Posterior cingulate gyrus (tissue), 11 donors: Measurements from ENCODE around the gene TFF1.
A peak's percentile ranks its signal among the peaks of the same experiment; 100 is the strongest.
"Not testable (repeated sequence)": the region's sequence is repeated elsewhere in the genome, so short reads cannot be mapped to it uniquely, and the experiment has no call there.

Experiments used
- DNase-seq, 10 donors: peaks; one replicate each; pipeline versions ENCODE4 v3.0.0 to v3.0.0-alpha.2; 2020 to 2021; ENCODE audit warnings: mixed read lengths in 3 of 10
- intact Hi-C: fragments of 100-400 bp; cut with DNase I; formaldehyde crosslinking; loops from one replicate; pipeline ENCODE4 v1.15.1; 2023

TFF1 gene

DNA sequence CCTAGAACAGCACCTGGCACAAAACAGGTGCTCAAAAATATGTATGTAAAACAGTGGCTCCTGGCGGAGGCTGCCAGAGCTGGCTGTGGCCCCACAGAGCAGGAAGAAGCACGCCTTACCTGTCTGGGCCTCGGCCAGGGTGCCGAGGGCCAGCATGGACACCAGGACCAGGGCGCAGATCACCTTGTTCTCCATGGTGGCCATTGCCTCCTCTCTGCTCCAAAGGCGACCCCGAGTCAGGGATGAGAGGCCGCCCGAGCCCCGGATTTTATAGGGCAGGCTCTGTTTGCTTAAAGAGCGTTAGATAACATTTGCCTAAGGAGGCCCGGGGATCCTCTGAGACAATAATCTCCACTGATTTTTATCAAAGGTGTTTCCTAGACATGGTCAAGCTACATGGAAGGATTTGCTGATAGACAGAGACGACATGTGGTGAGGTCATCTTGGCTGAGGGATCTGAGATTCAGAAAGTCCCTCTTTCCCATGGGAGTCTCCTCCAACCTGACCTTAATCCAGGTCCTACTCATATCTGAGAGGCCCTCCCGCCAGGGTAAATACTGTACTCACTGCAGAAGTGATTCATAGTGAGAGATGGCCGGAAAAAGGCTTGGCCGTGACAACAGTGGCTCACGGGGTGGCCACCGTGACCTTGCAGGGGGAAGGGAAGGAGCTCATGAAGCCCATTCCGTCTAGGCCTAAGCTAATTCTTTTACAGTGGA is at the start of gene TFF1:
TFF1 (minus strand) TSS at position 244 of the 719 bp plus-strand sequence; CDS start at position 204, 40 bp downstream.
- peak in 2 of 10 donors; percentile 65 to 78 for DNase-seq
- intact Hi-C loops = no loop called here

DNA sequence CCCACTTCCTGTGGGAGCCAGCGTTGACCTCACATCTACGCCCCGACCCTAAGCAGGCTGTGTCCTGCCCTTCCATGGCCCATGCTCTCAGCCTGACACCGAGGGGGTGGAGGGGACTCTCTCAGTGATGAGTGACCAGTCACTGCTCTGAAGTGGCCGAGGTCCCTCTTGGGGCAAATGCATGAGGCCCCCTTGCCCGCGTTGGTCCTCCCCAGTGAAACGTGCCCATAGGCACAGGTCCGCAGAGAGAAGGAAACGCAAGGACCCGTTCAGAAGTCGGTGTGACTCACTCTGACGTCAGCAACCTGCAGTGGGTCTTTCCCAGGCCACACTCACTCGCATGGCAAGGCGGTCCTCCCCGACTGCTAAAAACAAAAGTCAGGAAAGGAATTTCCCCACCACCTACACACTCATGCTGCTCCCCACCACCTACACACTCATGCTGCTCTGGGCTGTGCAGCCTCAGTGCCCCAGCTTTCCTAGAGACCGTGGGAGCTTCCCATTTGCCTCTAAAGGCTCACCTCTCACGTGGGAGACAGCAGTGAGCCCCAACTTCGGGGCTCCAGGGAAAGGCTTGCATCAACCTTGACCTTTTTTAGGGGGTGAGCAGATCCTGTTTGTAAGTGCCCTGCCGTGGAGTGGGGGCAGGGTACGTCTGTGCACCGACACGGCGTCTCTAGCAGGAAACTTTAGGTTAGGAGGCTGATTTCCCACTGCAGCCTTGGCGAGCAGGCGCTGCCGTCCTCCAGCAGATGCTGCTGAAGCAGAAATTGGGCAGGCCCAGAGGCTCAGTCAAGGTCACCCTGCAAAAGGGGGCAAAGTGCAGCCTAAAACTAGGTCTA is 48.8 kb upstream of the TFF1 start:
- peak in 8 of 10 donors; percentile 24 to 92 (median 46) for DNase-seq
- intact Hi-C loops = no loop called here

DNA sequence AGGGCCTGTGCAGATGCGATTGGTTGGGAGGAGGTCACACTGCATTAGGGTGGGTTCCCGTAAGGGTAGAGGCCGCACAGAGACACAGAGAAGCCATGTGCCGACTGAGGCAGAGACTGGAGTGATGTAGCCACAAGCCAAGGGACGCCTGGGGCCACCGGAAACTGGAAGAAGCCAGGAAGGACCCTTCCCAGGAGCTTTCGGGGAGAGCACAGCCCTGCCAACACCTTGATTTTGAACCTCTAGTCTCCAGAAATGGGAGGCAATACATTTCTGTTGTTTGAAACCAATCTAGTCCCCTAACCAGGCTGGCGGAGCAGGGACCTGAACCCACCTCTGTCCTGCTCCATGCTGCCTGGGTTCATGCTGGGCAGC is 48.2 kb upstream of the TFF1 start:
- DNase-seq = no peak
- intact Hi-C loops = no loop called here

DNA sequence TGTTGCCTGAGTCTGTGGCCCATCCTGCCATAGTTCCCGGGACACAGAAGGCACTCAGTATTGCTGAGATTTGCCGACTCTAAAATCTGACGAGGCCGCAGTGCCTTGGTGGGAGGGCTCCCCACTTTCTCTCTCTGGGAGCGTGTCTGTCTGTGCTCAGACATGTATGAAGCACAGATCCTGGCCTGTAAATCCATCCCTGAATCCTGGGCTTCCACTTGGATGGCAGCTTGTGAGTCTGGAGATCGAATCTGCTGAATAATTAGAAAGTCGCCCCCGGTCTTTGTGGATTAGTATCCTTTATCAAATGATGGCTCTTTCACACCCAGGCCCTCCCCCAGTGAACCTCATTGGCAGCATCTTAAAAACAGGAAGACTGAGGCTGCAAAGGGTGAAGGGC is 47.7 kb upstream of the TFF1 start:
- intact Hi-C loops = no loop called here
- DNase-seq = no peak

DNA sequence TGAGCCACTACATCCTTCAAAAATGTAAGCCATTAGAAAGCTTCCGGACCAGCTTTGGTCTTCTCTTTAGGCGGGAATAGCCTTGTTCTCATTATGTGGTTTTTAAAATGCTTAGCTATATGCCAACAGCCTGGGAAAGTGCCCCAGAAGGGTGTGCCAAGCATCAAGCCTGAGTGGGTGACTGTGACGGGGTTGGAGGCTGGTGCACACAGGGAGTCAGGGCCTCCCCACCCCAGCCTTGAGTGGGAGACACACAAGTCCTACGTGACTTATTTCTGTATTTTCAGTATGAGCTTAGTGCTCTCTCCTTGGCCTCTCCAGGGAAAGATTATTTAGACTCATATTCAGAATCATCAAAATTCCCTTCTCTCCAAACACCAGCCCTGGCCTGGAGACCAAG is 47.2 kb upstream of the TFF1 start:
- no peak for DNase-seq
- intact Hi-C loops = no loop called here

DNA sequence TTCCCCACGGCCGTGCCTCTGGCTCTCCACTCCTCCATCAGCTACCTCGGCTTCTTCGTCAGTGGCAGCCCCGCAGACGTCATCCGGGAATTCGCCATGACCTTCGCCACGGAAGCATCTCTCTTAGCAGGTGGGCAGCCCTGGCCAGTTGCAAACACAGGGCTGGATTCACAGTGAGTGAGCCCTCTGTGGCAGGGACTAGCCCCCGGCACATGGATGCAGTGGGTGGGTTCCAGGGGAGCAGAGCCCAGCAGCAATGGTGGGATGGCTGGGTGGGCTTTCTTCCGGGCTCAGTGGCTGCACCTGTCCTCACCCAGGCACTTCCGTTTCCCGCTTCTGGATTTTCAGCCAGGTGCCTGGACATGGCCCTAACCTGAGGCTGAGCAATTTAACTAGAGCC is 46.8 kb upstream of the TFF1 start:
- intact Hi-C loops = no loop called here
- DNase-seq = no peak

DNA sequence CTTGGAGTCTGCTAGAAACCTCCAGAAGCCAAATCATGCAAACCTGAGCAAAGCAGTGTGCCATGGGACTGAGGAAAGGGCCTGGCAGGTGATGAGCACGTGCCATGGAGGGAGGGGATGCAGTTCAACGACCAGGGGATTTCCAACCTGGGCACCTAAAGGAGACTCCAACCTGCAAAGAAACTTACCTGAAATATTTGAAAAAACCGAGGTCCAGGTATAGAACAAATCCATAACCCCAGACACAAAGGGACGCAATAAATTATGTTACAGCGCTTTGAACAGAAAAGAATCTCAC is 46.2 kb upstream of the TFF1 start:
- intact Hi-C loops = no loop called here
- no peak for DNase-seq

DNA sequence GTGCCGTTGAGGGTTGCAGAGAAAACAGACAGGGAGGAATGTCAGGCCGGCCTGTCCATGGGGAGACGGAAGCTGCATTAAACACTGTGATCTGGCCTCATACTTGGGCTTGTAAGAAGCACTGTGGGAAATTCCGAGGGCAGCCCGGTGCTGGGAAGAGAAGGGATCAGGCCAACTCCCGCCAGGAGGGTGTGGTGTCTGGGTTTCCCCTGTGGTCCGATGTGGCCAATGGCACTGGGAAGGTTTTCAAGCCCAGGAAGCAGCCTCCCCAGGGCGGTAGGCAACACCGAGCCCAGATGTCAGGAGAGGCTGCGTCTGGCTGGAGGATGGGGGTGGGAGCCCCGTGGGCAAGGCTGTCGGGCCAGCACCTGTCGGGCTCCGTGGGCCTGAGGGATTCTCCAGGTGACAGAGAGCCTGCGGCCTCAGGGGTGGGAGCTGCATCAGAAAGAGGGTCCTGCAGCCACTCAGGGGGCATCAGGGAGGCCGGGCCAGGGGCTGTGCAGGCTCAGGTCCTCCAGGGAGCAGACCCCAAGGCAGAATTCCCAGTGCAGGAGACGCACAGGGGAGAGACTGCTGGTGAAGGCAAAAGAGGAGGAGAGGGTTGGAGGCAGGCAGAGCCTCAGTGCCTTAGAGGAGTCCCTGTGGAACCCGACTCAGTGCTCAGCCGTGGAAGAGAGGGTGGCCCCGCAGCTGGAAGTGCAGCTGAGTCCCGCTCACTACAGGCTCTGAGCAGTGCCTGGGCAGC is 45.7 kb upstream of the TFF1 start:
- DNase-seq = no peak
- intact Hi-C loops = no loop called here

DNA sequence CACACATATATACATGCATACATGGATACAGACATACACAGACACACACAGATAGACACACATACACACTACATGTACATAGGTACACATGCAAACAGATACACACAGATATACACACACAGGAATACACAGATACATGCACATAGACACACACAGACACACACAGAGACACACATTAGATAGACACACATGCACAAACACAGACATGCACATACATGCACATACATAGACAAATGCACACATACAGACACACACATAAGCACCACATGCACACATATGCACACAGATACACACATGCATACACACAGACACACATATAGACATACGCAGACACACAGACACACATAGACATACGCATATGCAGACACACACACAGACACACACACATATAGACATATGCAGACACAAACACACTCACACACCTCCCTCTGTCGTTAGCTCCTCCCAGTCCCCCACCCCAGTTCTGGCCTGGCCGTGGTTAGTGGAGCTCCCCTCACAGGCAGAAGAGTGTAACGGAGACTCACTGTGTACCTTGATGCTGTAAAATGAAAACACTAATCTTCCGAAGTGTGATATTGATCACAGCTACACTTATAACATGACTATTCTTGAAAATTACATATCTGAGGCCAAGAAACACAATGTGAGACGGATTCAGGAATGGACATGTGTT is 45.0 kb upstream of the TFF1 start:
- intact Hi-C loops = no loop called here
- no peak for DNase-seq

DNA sequence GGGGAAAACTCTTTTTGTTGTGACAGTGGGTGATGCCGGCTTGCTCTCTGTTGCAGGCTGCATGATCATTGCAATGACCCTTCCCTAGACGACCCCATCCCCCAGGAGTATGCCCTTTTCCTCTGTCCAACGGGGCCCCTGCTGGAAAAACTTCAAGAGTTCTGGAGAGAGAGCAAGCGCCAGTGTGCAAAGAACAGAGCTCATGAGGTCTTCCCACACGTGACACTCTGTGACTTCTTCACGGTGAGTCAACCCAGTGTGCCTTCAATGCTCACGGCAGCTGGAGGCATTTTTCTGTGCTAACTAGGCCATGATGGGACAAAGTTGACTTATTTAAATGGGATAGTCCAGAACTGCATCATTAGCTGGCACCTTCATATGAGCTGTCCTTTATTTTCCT is 43.0 kb upstream of the TFF1 start:
- intact Hi-C loops = no loop called here
- no peak for DNase-seq

DNA sequence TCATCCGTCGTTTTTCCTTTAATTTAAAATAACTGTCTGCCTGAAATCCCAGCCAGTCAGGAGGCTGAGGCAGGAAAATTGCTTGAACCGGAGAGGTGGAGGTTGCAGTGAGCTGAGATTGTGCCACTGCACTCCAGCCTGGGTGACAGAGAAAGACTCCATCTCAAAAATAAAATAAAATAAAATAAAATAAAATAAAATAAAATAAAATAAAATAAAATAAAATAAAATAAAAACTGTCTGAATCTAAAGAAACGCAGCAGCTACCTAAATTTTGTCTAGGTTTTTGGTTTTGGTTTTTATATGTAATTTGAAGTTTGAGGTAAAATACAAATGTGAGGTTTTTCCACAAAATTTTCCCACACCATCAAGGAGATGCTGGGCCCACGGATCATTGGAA is 42.4 kb upstream of the TFF1 start:
- DNase-seq, intact Hi-C loops: not testable (repeated sequence)

DNA sequence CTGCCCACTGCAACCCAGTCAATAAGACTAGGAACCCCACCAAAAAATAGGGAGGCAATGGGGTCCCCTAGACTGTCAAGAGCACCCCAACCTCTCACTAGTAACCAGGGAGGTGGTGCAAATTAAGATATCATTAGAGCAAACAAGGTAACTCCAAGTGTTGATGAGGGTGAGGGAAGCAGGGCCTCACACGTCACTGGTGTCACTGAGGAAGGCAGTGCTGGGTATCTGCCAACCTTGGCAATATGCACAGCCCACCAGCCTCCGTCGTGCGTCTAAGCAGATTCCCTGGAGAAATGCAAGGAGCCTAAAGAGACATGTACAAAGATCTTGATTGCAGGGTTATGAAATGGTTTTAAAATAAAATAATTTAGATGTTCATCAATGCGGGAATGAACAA is 41.1 kb upstream of the TFF1 start:
- intact Hi-C loops = no loop called here
- DNase-seq = no peak

DNA sequence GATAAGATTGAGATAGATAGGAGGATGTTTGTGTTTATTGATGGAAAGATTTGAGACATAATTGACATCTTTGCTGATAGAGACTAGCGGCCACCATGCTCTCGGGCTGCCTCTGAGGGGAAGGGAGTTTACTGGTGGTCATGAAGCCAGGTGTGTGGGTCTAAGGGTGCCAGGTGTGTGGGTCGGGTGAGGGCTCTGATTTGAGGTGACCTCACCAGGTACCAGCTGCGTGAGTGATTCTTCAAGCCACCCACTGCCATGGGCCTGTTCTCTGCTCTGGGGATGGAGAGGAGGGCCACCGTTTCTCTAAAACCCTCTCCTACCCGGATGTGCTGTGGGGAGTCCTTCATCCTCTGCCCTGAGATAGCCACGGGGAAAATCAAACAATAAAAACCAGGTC is 40.5 kb upstream of the TFF1 start:
- intact Hi-C loops = no loop called here
- DNase-seq = no peak

DNA sequence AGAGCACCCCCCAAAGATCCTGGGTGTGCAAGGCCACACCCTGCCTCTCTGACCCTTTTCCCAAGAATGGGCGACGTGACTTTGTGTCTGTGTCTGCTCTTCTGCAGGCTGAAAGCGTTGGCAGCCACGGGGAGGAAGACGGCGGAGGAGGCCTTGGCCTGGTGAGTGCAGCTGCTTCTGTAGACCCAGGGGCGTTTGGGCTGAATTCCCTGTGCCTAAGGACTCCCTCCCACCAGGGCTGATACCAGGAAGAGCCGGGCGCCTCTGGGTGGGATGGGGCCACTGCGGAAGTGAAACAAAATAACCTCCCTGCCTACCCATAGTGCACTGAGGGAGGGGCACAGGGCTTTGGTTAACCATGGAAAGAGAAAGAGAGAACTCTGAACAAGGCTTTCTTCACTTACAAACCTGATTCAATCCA is 39.9 kb upstream of the TFF1 start:
- peak in 1 of 10 donors; percentile 72 for DNase-seq
- intact Hi-C loops = no loop called here

DNA sequence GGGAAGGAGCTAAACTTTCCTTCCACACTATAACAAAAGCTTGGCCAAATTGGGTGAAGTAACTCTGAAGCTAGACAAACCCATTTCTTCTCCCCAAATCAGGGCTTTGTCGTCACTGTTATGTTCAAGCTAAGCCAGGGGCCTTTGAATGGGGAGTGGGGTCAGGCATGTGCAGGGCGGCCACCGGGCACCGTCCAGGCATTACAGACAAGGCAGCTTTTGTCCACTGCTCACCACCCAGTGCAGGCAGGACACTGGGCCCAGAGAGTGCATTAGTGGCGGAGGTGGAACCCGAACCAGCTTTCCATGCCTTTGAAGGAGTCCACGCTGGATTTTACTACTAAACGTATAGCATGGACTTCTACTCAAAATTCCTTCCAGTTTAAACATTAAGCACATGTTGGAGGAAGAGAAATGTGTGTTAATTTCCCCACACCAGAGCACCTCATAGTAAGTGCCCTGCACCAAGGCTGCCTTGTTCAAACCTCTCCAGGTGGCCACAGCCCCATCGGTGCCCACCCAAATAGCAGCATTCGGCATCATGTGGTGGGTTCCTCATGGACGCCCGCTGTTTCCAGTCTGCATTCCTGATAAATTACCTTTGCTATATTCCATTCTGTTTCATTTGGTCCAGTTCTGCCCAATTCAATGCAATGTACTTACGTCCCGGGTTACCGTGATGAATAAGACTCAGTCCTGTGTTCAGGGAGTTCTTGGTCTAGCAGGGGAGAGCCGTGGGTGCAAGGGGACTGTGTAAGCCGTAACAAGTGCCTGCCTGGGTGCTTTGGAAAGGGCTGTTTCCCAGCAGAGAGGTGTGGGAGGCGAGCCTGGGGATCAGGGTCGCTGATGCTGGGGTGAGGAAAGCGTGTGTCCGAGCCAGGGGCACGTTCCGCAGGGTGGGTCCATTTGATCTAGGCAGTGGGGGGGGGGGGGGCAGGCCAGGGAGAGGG is 39.0 kb upstream of the TFF1 start:
- DNase-seq = no peak
- intact Hi-C loops = no loop called here

DNA sequence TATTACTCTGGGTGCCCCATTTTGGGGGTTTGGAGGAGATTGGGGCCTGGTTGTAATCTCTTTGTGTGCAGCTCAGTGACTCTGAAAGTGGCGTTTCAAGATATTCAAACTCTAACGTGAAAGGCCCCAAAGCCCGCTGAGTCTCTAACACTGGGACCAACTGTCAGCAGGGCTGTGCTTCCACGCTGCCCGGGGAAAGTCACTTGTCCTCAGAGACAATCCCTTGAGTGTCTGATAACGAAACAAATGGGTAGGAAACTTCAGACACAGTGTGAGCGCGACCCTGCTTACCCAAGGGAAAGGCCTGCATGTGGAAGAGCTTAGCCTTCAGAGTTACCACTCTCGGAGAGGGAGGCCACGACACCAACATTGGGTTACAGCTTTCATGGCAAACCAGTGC is 38.2 kb upstream of the TFF1 start:
- no peak for DNase-seq
- intact Hi-C loops = no loop called here

DNA sequence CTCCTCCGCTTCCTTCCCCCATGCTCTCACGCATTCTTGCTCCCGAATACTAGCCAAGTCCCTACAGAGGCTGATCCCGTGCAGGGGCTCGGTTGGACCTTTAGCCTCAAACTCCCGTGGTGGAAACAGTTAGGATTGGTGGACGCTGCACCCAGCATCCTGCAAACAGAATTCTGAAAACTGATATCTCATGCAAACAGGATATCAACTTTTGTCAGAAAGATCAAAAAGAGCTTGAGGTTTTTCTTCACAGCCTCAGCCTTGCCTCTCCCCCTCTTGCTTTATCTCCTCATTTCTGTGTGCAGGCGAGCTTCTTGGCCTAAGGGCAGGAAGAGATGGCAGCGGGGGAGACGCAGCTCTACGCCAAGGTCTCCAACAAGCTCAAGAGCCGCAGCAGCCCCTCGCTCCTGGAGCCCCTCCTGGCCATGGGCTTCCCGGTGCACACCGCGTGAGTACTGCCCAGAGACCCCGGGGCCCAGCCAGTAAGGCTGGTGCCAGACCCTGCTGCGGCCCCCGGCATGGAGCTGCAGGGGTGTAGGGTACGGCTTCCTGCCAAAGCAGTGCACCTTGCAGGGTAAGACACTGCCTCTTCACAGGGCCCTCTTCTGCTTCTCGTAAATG is 37.4 kb upstream of the TFF1 start, which contains the start of gene UBASH3A:
UBASH3A (plus strand) TSS at position 292 of the 621 bp plus-strand sequence; CDS start at position 336, 44 bp downstream.
- intact Hi-C loops = no loop called here

DNA sequence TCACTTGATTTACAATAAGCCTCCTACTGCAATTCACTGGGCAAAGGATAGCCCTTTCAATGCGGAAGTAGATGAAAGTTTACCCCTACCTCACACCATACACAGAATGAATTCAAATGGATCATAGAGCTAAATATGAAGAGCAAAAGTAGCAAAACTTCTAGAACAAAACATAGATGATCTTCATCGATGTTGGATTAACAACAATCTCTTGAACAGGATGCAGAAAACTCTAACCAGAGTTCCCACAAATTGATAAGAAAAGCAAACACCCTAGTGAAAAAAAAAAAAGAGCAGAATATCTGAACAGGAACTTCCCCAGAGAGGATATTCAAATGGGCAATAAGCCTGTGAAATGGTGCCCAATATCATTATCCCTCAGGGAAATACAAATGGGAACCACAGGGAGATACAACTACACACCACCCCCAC is 35.5 kb upstream of the TFF1 start:
- intact Hi-C loops = no loop called here
- no peak for DNase-seq

More for the DNA sequence above, 37.4 kb upstream of the TFF1 start, which contains the start of gene UBASH3A:
- no peak for DNase-seq

DNA sequence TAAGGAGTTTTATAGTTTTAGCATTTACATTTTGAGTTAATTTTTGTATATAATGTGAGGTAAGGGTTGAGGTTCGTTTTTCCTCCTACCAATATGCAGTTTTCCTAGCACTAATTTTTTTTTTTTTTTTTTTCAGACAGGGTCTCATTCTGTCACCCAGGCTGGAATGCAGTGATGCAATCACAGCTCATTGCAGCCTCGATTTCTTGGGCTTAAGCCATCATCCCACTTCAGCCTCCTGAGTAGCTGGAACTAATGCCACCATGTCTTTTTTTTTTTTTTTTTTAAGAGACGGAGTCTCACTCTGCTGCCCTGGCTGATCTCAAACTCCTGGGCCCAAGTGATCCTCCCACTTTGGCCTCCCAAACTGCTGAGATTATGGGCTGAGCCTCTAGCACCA is 34.8 kb upstream of the TFF1 start:
- intact Hi-C loops = no loop called here
- no peak for DNase-seq
